PFSK-1 (cell line): Measurements from ENCODE around the gene CXCR5.

Experiments
- FOXP2 ChIP-seq: optimal IDR thresholded peaks from 2 replicates; pipeline ENCODE3; 2011; ENCODE audit warnings: borderline replicate concordance, control low read depth, inconsistent platforms; ENCODE audit not compliant: insufficient read depth; ENCODE audit errors: extremely low read length, extremely low read depth
- POLR2AphosphoS5 ChIP-seq: IDR thresholded peaks from 2 replicates; pipeline ENCODE4 v1.6.1; 2012; ENCODE audit warnings: low read depth, mild to moderate bottlenecking, control low read depth, low read length, moderate library complexity
- REST ChIP-seq, 2 experiments: IDR thresholded peaks; 2 replicates each; pipeline versions ENCODE4 v1.6.1 to v1.8.0; 2011 to 2012; ENCODE audit warnings: low read depth in 2 of 2, low read length in 2 of 2, control low read depth in 1 of 2, inconsistent platforms in 1 of 2, mild to moderate bottlenecking in 1 of 2, moderate library complexity in 1 of 2; ENCODE audit not compliant: insufficient read depth in 1 of 2
- SIN3A ChIP-seq: IDR thresholded peaks from 2 replicates; pipeline ENCODE4 v1.6.1; 2012; ENCODE audit warnings: mild to moderate bottlenecking, low read length, moderate library complexity, borderline replicate concordance; ENCODE audit not compliant: insufficient read depth
- TAF1 ChIP-seq: IDR thresholded peaks from 2 replicates; pipeline ENCODE4 v1.6.1; 2012; ENCODE audit warnings: low read length, control low read depth, borderline replicate concordance; ENCODE audit not compliant: insufficient read depth

CXCR5 gene

GRCh38 chr11:118928870-118929500, 45.3 kb downstream of the CXCR5 start:
- TF ChIP-seq REST (IDR thresholded peaks at IDR 0.05; ENCODE audit: insufficient read depth in 1 of 2, low read depth in 2 of 2, low read length in 2 of 2) (0 out of 4 replicates have a peak, but pooled peaks of 1 of the 2 experiments have one; percentile 18), TAF1 (no peak)

DNA sequence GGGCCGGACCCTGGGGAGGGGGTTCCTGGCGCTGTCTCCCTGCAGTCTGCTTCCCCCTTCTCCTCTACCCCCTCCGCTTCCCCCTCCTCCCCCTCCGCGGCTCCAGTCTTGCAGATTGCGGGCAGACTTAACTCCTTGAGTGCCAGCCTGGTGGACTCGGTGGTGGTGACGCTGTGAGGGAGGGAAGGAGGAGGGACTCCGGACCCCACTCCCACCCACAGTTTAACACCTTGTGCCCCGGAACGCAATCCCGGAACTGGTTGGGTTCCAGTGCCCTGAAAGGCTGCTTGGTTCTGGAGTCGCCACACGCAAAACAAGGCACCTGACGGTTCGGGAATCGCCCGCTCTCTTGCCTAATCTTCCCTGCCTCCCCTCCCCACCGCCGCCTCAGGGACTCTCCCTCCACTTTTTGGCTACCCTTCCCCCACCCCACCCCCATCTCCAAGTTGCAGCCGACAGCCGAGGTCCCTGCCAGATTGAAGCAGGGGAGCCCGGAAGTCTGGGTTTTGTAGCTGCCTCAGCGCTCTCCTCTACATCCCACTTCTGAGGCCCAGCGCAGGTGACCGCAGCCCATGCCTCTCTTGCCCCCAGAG, 45.9 kb downstream of the CXCR5 start:
- TF ChIP-seq FOXP2 (no peak), SIN3A (no peak), TAF1 (0 out of 2 replicates have a peak, but pooled peaks have one; percentile 41)

GRCh38 chr11:118930094-118930712, 46.5 kb downstream of the CXCR5 start:
- TF ChIP-seq TAF1 (no peak), SIN3A (no peak), FOXP2 (no peak), REST (IDR thresholded peaks at IDR 0.05; ENCODE audit: insufficient read depth in 1 of 2, low read depth in 2 of 2, low read length in 2 of 2) (no peak), POLR2AphosphoS5 (no peak)

DNA sequence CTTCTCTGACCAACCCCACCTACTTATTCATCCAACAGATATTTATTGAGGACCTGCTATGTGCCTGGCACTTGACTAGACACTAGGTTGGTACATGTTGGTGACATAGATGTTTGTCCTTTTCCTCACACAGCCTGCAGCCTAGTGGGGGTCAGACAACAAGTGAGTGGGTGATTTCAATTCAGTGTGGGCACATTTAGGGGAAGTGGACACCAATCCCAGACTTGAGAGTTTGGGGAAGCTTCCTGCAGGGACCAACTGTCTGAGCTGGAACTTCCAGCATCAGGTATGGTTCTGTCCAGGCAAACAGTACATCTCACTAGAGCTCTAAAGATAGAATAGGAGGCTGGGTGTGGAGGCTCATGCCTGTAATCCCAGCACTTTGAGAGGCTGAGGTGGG, 47.9 kb downstream of the CXCR5 start:
- no peak for TF ChIP-seq POLR2AphosphoS5
- no peak for TF ChIP-seq REST (IDR thresholded peaks at IDR 0.05; ENCODE audit: insufficient read depth in 1 of 2, low read depth in 2 of 2, low read length in 2 of 2)
- TF ChIP-seq SIN3A: no peak
- TF ChIP-seq FOXP2: no peak
- no peak for TF ChIP-seq TAF1

DNA sequence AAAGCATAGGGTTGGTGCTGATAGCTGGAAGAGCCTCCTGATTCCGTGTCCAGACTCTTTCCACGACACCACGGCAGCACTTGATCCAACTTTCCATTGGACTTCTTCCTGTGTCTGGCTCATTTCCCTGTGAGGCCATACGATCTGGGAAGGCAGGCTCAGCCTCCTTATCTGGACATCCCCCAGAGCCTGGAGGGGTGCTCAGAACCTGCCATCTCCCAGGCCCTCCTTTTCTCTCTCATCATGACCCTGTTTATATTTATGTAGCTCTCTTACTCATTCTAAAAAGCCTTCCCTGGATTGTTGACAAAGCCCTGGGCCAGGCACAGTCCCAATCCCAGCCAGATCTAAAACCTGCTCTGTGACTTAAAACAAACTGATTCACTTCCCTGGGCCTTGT, 49.8 kb downstream of the CXCR5 start:
- TF ChIP-seq FOXP2 (no peak), SIN3A (no peak), TAF1 (no peak), REST (IDR thresholded peaks at IDR 0.05; ENCODE audit: insufficient read depth in 1 of 2, low read depth in 2 of 2, low read length in 2 of 2) (no peak), POLR2AphosphoS5 (no peak)
